GM10248 (cell line): ENCODE measurements around the gene COL17A1.

Experiments used
- CTCF ChIA-PET: fragments of 300-600 bp; sonication (Branson Sonifier 250); formaldehyde crosslinking; extraction: SDS; loops from one replicate; lab custom pipeline; 2021; ENCODE audit warnings: antibody characterized with exemption; lab: Yijun Ruan, JAX
- POLR2A ChIA-PET: fragments of 350-650 bp; sonication (Branson Sonifier 250); formaldehyde crosslinking; extraction: SDS; loops from one replicate; lab custom pipeline; 2020; ENCODE audit warnings: antibody characterized with exemption; lab: Yijun Ruan, JAX
- DNase-seq: peaks from one replicate; pipeline ENCODE4 v3.0.0; 2012; ENCODE audit errors: extremely low spot score
- TF ChIP-seq, protein P1 (sequence below): IDR thresholded peaks from 2 replicates; pipeline ENCODE4 v1.5.1; 2012; ENCODE audit warnings: mild to moderate bottlenecking, low read depth; ENCODE audit errors: extremely low read depth, missing control alignments, control extremely low read depth

The COL17A1 gene

GRCh38 chr10:104113376-104113956 is 27.8 kb upstream of the COL17A1 start:
- ChIA-PET POLR2A (no interaction called here), CTCF (interaction anchor here (1.0 to 1.6 kb wide), 2 partner anchors 9 to 10 kb away, joined by 4 to 9 read pairs; partner anchors contain the start of gene SFR1)
- TF ChIP-seq, protein P1, sequence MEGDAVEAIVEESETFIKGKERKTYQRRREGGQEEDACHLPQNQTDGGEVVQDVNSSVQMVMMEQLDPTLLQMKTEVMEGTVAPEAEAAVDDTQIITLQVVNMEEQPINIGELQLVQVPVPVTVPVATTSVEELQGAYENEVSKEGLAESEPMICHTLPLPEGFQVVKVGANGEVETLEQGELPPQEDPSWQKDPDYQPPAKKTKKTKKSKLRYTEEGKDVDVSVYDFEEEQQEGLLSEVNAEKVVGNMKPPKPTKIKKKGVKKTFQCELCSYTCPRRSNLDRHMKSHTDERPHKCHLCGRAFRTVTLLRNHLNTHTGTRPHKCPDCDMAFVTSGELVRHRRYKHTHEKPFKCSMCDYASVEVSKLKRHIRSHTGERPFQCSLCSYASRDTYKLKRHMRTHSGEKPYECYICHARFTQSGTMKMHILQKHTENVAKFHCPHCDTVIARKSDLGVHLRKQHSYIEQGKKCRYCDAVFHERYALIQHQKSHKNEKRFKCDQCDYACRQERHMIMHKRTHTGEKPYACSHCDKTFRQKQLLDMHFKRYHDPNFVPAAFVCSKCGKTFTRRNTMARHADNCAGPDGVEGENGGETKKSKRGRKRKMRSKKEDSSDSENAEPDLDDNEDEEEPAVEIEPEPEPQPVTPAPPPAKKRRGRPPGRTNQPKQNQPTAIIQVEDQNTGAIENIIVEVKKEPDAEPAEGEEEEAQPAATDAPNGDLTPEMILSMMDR = no peak
- DNase-seq = no peak

DNA sequence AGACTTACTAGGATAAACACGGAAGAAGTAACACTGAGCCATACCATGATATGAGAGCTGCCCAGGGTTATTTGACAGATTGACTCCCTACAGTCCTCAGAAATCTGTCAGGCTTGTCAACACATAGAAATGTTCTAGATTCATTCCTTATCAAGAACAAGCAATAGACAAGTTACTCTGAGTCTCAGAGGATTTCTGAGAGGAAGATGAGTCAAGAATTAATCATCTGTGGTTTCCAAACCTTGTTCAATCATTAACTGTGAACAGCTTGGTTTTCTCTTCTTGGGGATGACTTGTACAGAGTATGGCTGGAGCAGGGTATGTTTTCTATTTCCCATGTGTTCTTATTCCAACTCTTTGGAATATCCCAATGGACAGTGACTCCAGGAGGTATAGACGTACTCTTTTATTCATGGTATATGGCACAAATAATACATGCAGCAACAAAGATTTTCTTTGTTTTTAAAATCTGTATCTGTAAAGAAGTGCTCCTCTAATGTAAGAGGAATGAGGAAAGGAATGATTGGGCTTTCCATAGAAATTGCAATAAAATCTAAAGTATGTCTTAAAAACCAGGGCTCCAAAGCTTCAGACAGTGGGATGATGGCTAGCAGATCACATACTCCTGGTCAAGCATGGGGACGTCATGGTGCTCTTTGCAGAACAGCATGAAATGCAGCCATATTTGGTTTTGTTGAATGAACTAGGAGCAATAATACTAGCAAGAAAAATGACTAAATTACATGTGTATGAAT is 24.4 kb upstream of the COL17A1 start:
- ChIA-PET CTCF (interaction anchor here (1.2 to 3.7 kb wide), 2 partner anchors 10 to 146 kb away, joined by 3 to 30 read pairs; partner anchors contain the start of gene SFR1), POLR2A (no interaction called here)
- DNase-seq = no peak
- TF ChIP-seq, protein P1 = no peak

- POLR2A ChIA-PET = no interaction called here
- TF ChIP-seq, protein P1 = no peak
- DNase-seq = no peak
- CTCF ChIA-PET = interaction anchor here (1.2 kb wide), 1 partner anchor 19 kb away, joined by 4 read pairs; no protein-coding TSS in a partner anchor
These were observed 19.2 kb upstream of the COL17A1 start for GRCh38 chr10:104104926-104105325.

DNA sequence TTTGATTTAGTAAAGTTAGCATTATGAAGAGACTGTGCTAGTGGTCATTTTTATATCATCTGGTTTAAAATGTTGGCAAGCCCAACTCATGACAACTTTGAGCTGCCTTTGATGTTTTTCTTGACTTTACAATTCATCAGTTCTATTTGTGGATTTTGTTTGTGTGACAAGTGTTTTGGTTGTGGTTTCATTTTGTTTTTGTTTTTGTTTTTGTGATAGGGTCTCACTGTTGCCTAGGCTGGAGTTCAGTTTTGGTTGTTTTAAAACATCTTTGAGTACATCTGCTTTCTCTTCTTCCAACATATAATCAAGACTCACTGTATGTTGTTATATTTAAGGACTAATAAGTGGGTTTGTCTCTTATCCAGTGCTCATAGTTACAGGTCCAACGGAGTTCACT is 18.7 kb upstream of the COL17A1 start:
- TF ChIP-seq, protein P1 = no peak
- ChIA-PET POLR2A (no interaction called here), CTCF (interaction anchor here (1.2 to 2.3 kb wide), 2 partner anchors 17 to 19 kb away, joined by 4 to 11 read pairs; partner anchors contain the start of gene SFR1)
- DNase-seq = no peak

GRCh38 chr10:104103956-104104355 is 18.3 kb upstream of the COL17A1 start:
- ChIA-PET CTCF (interaction anchor here (1.2 to 2.3 kb wide), 3 partner anchors 10 to 20 kb away, joined by 4 to 11 read pairs (median 4); partner anchors contain the start of gene SFR1), POLR2A (no interaction called here)
- no peak for DNase-seq
- TF ChIP-seq, protein P1 = no peak

DNA sequence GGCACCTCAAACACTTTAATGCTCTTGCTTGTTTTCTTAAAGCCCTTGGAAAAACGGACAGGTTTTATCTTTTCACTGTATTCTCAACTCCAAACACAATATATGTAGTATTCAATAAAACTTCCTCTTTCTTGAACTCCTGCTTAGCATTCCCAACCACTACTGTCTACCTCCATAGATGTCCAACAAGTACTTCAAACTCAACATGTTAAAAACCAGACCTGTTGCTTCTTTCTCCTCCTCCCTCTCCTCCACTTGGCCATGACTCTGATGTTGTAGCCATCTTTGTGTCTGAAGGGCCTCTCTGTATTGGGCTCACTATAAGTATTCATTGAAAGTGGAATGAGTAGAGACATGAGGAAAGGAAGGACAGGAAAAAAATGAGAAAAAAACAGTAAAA is 16.2 kb upstream of the COL17A1 start:
- TF ChIP-seq, protein P1 = no peak
- ChIA-PET POLR2A (no interaction called here), CTCF (interaction anchor here (2.3 kb wide), 1 partner anchor 20 kb away, joined by 11 read pairs; the partner anchor contains the start of gene SFR1)
- no peak for DNase-seq
